Central memory CD8-positive, alpha-beta T cell (primary cell): ENCODE results near the gene ZFPM1.

ENCODE experiments used
- ATAC-seq: fragments of 150-1000 bp; cut with Tn5 transposase; replicated peaks from 2 replicates; pipeline ENCODE4 v1.10.0; 2022; ENCODE audit warnings: mild to moderate bottlenecking, moderate FRiP score, moderate number of reproducible peaks; ENCODE audit not compliant: poor library complexity, severe bottlenecking; ENCODE audit errors: extremely low read depth
- DNase-seq, 2 donors: peaks; one replicate each; pipeline ENCODE4 v3.0.0; 2021; ENCODE audit warnings: low spot score in 2 of 2
- H3K27ac Mint-ChIP-seq: one replicate; pipeline ENCODE4 v1.8.0; 2022; ENCODE audit warnings: low read depth, mild to moderate bottlenecking, moderate library complexity, mixed read lengths
- H3K27me3 Mint-ChIP-seq: one replicate; pipeline ENCODE4 v1.8.0; 2022; ENCODE audit warnings: mixed read lengths
- H3K36me3 Mint-ChIP-seq: one replicate; pipeline ENCODE4 v1.8.0; 2022; ENCODE audit warnings: mild to moderate bottlenecking, moderate library complexity, mixed read lengths; ENCODE audit not compliant: insufficient read depth
- H3K4me1 Mint-ChIP-seq: one replicate; pipeline ENCODE4 v1.8.0; 2022; ENCODE audit warnings: mixed read lengths
- H3K4me3 Mint-ChIP-seq: one replicate; pipeline ENCODE4 v1.8.0; 2022; ENCODE audit warnings: mild to moderate bottlenecking, moderate library complexity, mixed read lengths
- H3K9me3 Mint-ChIP-seq: one replicate; pipeline ENCODE4 v1.8.0; 2022; ENCODE audit warnings: mixed read lengths

Gene ZFPM1

GRCh38 chr16:88440111-88440510, 13.0 kb upstream of the ZFPM1 start:
- no peak overlapping the region for H3K4me3 Mint-ChIP-seq
- DNase-seq (no peak), ATAC-seq (no peak)
- no peak overlapping the region for H3K27ac Mint-ChIP-seq
- H3K27me3 Mint-ChIP-seq: no peaks in the 10 kb centered on the region
- peaks cover 9% of the 10 kb centered on the region for H3K4me1 Mint-ChIP-seq
- peaks cover 5% of the 10 kb centered on the region for H3K36me3 Mint-ChIP-seq
- no peaks in the 10 kb centered on the region for H3K9me3 Mint-ChIP-seq

GRCh38 chr16:88440686-88441405, 12.2 kb upstream of the ZFPM1 start:
- H3K4me1 Mint-ChIP-seq: peaks cover 5% of the 10 kb centered on the region
- no peak for DNase-seq

GRCh38 chr16:88441460-88441859, 11.6 kb upstream of the ZFPM1 start:
- ATAC-seq (no peak), DNase-seq (no peak)
- no peak overlapping the region for H3K27ac Mint-ChIP-seq
- no peaks in the 10 kb centered on the region for H3K9me3 Mint-ChIP-seq
- H3K4me3 Mint-ChIP-seq: no peak overlapping the region
- peaks cover 3% of the 10 kb centered on the region for H3K36me3 Mint-ChIP-seq
- H3K4me1 Mint-ChIP-seq: peaks cover 5% of the 10 kb centered on the region
- no peaks in the 10 kb centered on the region for H3K27me3 Mint-ChIP-seq

More at GRCh38 chr16:88440686-88441405, 12.2 kb upstream of the ZFPM1 start:
- H3K4me3 Mint-ChIP-seq: no peak overlapping the region
- H3K27me3 Mint-ChIP-seq: no peaks in the 10 kb centered on the region
- peaks cover 3% of the 10 kb centered on the region for H3K36me3 Mint-ChIP-seq
- no peak for ATAC-seq
- no peaks in the 10 kb centered on the region for H3K9me3 Mint-ChIP-seq
- H3K27ac Mint-ChIP-seq: no peak overlapping the region

- Mint-ChIP-seq H3K36me3 (peaks cover 3% of the 10 kb centered on the region), H3K9me3 (no peaks in the 10 kb centered on the region), H3K4me3 (no peak overlapping the region), H3K4me1 (peaks cover 5% of the 10 kb centered on the region), H3K27ac (no peak overlapping the region), H3K27me3 (no peaks in the 10 kb centered on the region)
- DNase-seq (no peak), ATAC-seq (no peak)
Observed at GRCh38 chr16:88442383-88442726, 10.7 kb upstream of the ZFPM1 start.

GRCh38 chr16:88442727-88443576, 10.1 kb upstream of the ZFPM1 start:
- no peaks in the 10 kb centered on the region for H3K9me3 Mint-ChIP-seq
- H3K27ac Mint-ChIP-seq: no peak overlapping the region
- H3K4me1 Mint-ChIP-seq: peaks cover 5% of the 10 kb centered on the region
- H3K4me3 Mint-ChIP-seq: no peak overlapping the region
- no peaks in the 10 kb centered on the region for H3K27me3 Mint-ChIP-seq
- ATAC-seq (peak; percentile 88), DNase-seq (peak; percentile 66 to 75)
- peaks cover 3% of the 10 kb centered on the region for H3K36me3 Mint-ChIP-seq

- Mint-ChIP-seq H3K27me3 (no peaks in the 10 kb centered on the region), H3K4me3 (no peak overlapping the region), H3K36me3 (peaks cover 3% of the 10 kb centered on the region), H3K4me1 (peaks cover 5% of the 10 kb centered on the region), H3K27ac (no peak overlapping the region), H3K9me3 (no peaks in the 10 kb centered on the region)
- DNase-seq: no peak
- ATAC-seq: no peak
Observed at GRCh38 chr16:88444826-88445582, 8.1 kb upstream of the ZFPM1 start.

GRCh38 chr16:88445583-88445960, 7.5 kb upstream of the ZFPM1 start:
- DNase-seq (no peak), ATAC-seq (no peak)
- Mint-ChIP-seq H3K27me3 (no peaks in the 10 kb centered on the region), H3K9me3 (no peaks in the 10 kb centered on the region), H3K4me3 (no peak overlapping the region), H3K4me1 (peaks cover 5% of the 10 kb centered on the region), H3K36me3 (peaks cover 3% of the 10 kb centered on the region), H3K27ac (no peak overlapping the region)

- Mint-ChIP-seq H3K4me1 (peaks cover 5% of the 10 kb centered on the region), H3K27ac (no peak overlapping the region), H3K4me3 (no peak overlapping the region), H3K27me3 (no peaks in the 10 kb centered on the region), H3K9me3 (no peaks in the 10 kb centered on the region), H3K36me3 (peaks cover 4% of the 10 kb centered on the region)
- no peak for ATAC-seq
- DNase-seq: no peak
Observed at GRCh38 chr16:88446061-88446460, 7.0 kb upstream of the ZFPM1 start.

GRCh38 chr16:88446736-88447135, 6.3 kb upstream of the ZFPM1 start:
- H3K4me1 Mint-ChIP-seq: peaks cover 6% of the 10 kb centered on the region

GRCh38 chr16:88447881-88448280, 5.2 kb upstream of the ZFPM1 start:
- DNase-seq (no peak), ATAC-seq (no peak)
- H3K27me3 Mint-ChIP-seq: no peaks in the 10 kb centered on the region
- peaks cover 7% of the 10 kb centered on the region for H3K36me3 Mint-ChIP-seq
- no peak overlapping the region for H3K4me3 Mint-ChIP-seq
- H3K9me3 Mint-ChIP-seq: no peaks in the 10 kb centered on the region
- H3K27ac Mint-ChIP-seq: no peak overlapping the region
- peaks cover 16% of the 10 kb centered on the region for H3K4me1 Mint-ChIP-seq

More at GRCh38 chr16:88446736-88447135, 6.3 kb upstream of the ZFPM1 start:
- Mint-ChIP-seq H3K9me3 (no peaks in the 10 kb centered on the region), H3K27me3 (no peaks in the 10 kb centered on the region), H3K27ac (no peak overlapping the region), H3K4me3 (no peak overlapping the region), H3K36me3 (peaks cover 4% of the 10 kb centered on the region)
- DNase-seq (no peak), ATAC-seq (no peak)

GRCh38 chr16:88448461-88449266, 4.4 kb upstream of the ZFPM1 start:
- Mint-ChIP-seq H3K9me3 (no peaks in the 10 kb centered on the region), H3K4me1 (peaks cover 11% of the 10 kb centered on the region), H3K4me3 (no peak overlapping the region), H3K27ac (no peak overlapping the region), H3K36me3 (peaks cover 4% of the 10 kb centered on the region), H3K27me3 (no peaks in the 10 kb centered on the region)
- no peak for ATAC-seq
- DNase-seq: no peak

GRCh38 chr16:88449267-88449561, 3.9 kb upstream of the ZFPM1 start:
- Mint-ChIP-seq H3K36me3 (peaks cover 4% of the 10 kb centered on the region), H3K27me3 (no peaks in the 10 kb centered on the region), H3K4me3 (no peak overlapping the region), H3K4me1 (peaks cover 11% of the 10 kb centered on the region), H3K9me3 (no peaks in the 10 kb centered on the region), H3K27ac (no peak overlapping the region)
- no peak for DNase-seq
- no peak for ATAC-seq
